AG04450 (cell line): ENCODE measurements around the gene TNFRSF12A. TPM values are rescaled to one million over a fixed set of nuclear protein-coding genes. Genes with fewer than 3 reads are reported as not detected.

Experiments
- CTCF ChIA-PET: fragments of 300-600, 350-600 bp; formaldehyde crosslinking; extraction: SDS; loops from one replicate; lab custom pipeline; 2022; ENCODE audit warnings: antibody characterized with exemption, inconsistent platforms; lab: Charles Lee
- POLR2A ChIA-PET: fragments of 350-600 bp; formaldehyde crosslinking; extraction: SDS; loops from one replicate; lab custom pipeline; 2021; ENCODE audit warnings: antibody characterized with exemption, inconsistent platforms; lab: Yijun Ruan, JAX
- DNase-seq: peaks from one replicate; pipeline ENCODE4 v3.0.0-alpha.2; 2011; ENCODE audit warnings: low read depth, low spot score
- H3K27ac ChIP-seq: one replicate; pipeline ENCODE4 v1.5.1; 2012; ENCODE audit warnings: low read depth, low read length, control low read depth
- H3K27me3 ChIP-seq: one replicate; pipeline ENCODE4 v1.6.0; 2012; ENCODE audit warnings: low read length; ENCODE audit not compliant: control insufficient read depth, insufficient read depth
- H3K4me3 ChIP-seq: 2 replicates; pipeline ENCODE4 v1.5.1; 2011; ENCODE audit warnings: mild to moderate bottlenecking, low read depth, low read length, control low read depth
- H3K9me3 ChIP-seq: 2 replicates; pipeline ENCODE4 v1.5.1; 2012; ENCODE audit warnings: low read length; ENCODE audit not compliant: control insufficient read depth, insufficient read depth
- CTCF ChIP-seq: IDR thresholded peaks from 2 replicates; pipeline ENCODE4 v1.5.1; 2011; ENCODE audit warnings: low read depth, low read length, control low read depth, inconsistent platforms
- polyA plus RNA-seq: library from polyadenylated mRNA; depleted of rRNA; stranded (reverse); fragments of >200 nt; gene quantifications from 2 replicates; pipeline ENCODE4 v1.2.3, GENCODE V29; 2011

The TNFRSF12A gene
- polyA plus RNA-seq, 1 experiment, result 67.3 TPM

GRCh38 chr16:3046641-3047386, 26.6 kb downstream of the TNFRSF12A start:
- Histone ChIP-seq H3K4me3 (no peak overlapping the region), H3K27ac (no peak overlapping the region), H3K27me3 (peaks cover 62% of the 10 kb centered on the region), H3K9me3 (no peaks in the 10 kb centered on the region; the same call in 1 of the 2 replicates)
- DNase-seq, result no peak
- no peak for TF ChIP-seq CTCF
- ChIA-PET POLR2A (interaction anchor here (1.7 kb wide), 1 partner anchor 104 kb away, joined by 4 read pairs; no protein-coding TSS in a partner anchor), CTCF (interaction anchor here (3.4 kb wide), 1 partner anchor 15 kb away, joined by 26 read pairs; no protein-coding TSS in a partner anchor)

DNA sequence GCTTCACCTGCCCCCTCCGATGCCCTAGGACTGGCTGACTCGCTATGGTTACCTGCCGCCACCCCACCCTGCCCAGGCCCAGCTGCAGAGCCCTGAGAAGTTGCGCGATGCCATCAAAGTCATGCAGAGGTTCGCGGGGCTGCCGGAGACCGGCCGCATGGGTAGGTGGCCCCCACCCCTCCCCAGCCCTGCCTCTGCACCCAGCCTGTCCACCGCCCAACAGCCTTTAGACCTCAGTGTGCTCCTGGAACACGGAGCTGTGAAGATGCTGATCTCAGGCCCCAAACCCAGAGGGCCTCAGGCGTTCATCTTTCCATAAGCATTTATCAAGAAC, 27.2 kb downstream of the TNFRSF12A start:
- ChIA-PET POLR2A (interaction anchor here (0.9 to 1.7 kb wide), 2 partner anchors 18 to 103 kb away, joined by 4 to 5 read pairs; partner anchors contain the start of gene IL32), CTCF (interaction anchor here (1.4 to 3.4 kb wide), 2 partner anchors 11 to 15 kb away, joined by 7 to 26 read pairs; no protein-coding TSS in a partner anchor)
- no peaks in the 10 kb centered on the region; the same call in 1 of the 2 replicates for H3K9me3 ChIP-seq
- DNase-seq, result no peak
- H3K27me3 ChIP-seq, result peaks cover 62% of the 10 kb centered on the region
- no peak for TF ChIP-seq CTCF
- H3K27ac ChIP-seq, result no peak overlapping the region
- H3K4me3 ChIP-seq, result no peak overlapping the region

DNA sequence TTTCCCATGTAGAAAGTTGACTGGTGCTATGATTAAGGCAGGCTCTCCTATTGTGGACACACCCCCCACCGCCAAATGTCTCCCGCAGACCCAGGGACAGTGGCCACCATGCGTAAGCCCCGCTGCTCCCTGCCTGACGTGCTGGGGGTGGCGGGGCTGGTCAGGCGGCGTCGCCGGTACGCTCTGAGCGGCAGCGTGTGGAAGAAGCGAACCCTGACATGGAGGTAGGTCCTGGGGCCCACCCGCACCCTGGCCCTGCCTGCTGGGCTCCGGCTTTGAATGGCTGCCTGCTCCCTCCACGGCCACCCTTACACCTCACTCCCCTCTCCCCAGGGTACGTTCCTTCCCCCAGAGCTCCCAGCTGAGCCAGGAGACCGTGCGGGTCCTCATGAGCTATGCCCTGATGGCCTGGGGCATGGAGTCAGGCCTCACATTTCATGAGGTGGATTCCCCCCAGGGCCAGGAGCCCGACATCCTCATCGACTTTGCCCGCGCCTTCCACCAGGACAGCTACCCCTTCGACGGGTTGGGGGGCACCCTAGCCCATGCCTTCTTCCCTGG, 29.8 kb downstream of the TNFRSF12A start:
- CTCF ChIA-PET, result interaction anchor here (3.4 kb wide), 1 partner anchor 18 kb away, joined by 26 read pairs; no protein-coding TSS in a partner anchor
- Histone ChIP-seq H3K4me3 (no peak overlapping the region), H3K9me3 (no peaks in the 10 kb centered on the region; the same call in 1 of the 2 replicates), H3K27me3 (peaks cover 53% of the 10 kb centered on the region), H3K27ac (no peak overlapping the region)
- TF ChIP-seq CTCF, result no peak
- no peak for DNase-seq
- POLR2A ChIA-PET, result no interaction called here

- ChIA-PET POLR2A (no interaction called here), CTCF (no interaction called here)
- no peak overlapping the region for H3K4me3 ChIP-seq
- no peaks in the 10 kb centered on the region; the same call in 1 of the 2 replicates for H3K9me3 ChIP-seq
- H3K27ac ChIP-seq, result no peak overlapping the region
- DNase-seq, result no peak
- TF ChIP-seq CTCF, result no peak
- H3K27me3 ChIP-seq, result peaks cover 51% of the 10 kb centered on the region
These were observed 30.3 kb downstream of the TNFRSF12A start for GRCh38 chr16:3050487-3050886.

GRCh38 chr16:3051009-3051408, 30.8 kb downstream of the TNFRSF12A start:
- no peak for DNase-seq
- Histone ChIP-seq H3K27ac (no peak overlapping the region), H3K27me3 (peaks cover 46% of the 10 kb centered on the region), H3K9me3 (no peaks in the 10 kb centered on the region; the same call in 1 of the 2 replicates), H3K4me3 (no peak overlapping the region)
- TF ChIP-seq CTCF, result no peak
- POLR2A ChIA-PET, result no interaction called here
- CTCF ChIA-PET, result interaction anchor here (1.0 to 1.2 kb wide), 2 partner anchors 11 to 23 kb away, joined by 3 read pairs; no protein-coding TSS in a partner anchor
